B cell (primary cell): ENCODE data around the gene GAK. TPM values are rescaled to one million over a fixed set of nuclear protein-coding genes. Genes with fewer than 3 reads are reported as not detected.

Source experiments
- ATAC-seq: fragments of 200-7000 bp; cut with Tn5 transposase; one replicate; pipeline ENCODE4 v1.10.0; 2021; ENCODE audit warnings: low read depth, mild to moderate bottlenecking, moderate number of reproducible peaks, moderate library complexity
- CTCF ChIA-PET: fragments of 350-600 bp; sonication (Branson Sonifier 250); formaldehyde crosslinking; loops from one replicate; lab custom pipeline; 2021; ENCODE audit warnings: antibody characterized with exemption, inconsistent platforms; lab: Charles Lee
- POLR2A ChIA-PET: fragments of 350-600 bp; sonication (Branson Sonifier 250); formaldehyde crosslinking; loops from one replicate; lab custom pipeline; 2021; ENCODE audit warnings: antibody characterized with exemption; lab: Charles Lee
- DNase-seq: peaks from one replicate; pipeline ENCODE4 v3.0.0; 2013
- H2AFZ ChIP-seq: 2 replicates; pipeline ENCODE4 v1.6.1; 2012; ENCODE audit warnings: mild to moderate bottlenecking, low read depth, low read length; ENCODE audit not compliant: insufficient read depth, poor library complexity, severe bottlenecking
- H3K27ac ChIP-seq, 2 donors: 1 replicate in 1 of 2; 2 replicates in 1 of 2; pipeline ENCODE4 v1.5.1; 2012 to 2013; ENCODE audit warnings: low read length in 2 of 2, mild to moderate bottlenecking in 2 of 2, moderate library complexity in 1 of 2
- H3K27me3 ChIP-seq, 4 experiments: fragments of 200-600 bp in 1 of 4; sonication (generic) in 1 of 4; replicated peaks in 1 of 4; 1 replicate in 2 of 4; 2 replicates in 2 of 4; pipeline versions ENCODE4 v1.6.1 to v1.7.0; 2013 to 2016; ENCODE audit warnings: low read length in 3 of 4, mild to moderate bottlenecking in 2 of 4, mixed read lengths in 1 of 4, moderate library complexity in 1 of 4; ENCODE audit not compliant: insufficient read depth in 4 of 4, control insufficient read depth in 3 of 4; ENCODE audit errors: control extremely low read depth in 1 of 4
- H3K36me3 ChIP-seq, 2 experiments: replicated peaks in 1 of 2; 1 replicate in 1 of 2; 2 replicates in 1 of 2; pipeline versions ENCODE4 v1.6.1 to v1.7.1; 2013; ENCODE audit warnings: low read length in 1 of 2; ENCODE audit not compliant: insufficient read depth in 2 of 2, control insufficient read depth in 1 of 2; ENCODE audit errors: control extremely low read depth in 1 of 2, extremely low read depth in 1 of 2
- H3K4me1 ChIP-seq, 2 donors: fragments of 200-600 bp in 1 of 2; sonication (generic) in 1 of 2; 1 replicate in 1 of 2; 2 replicates in 1 of 2; pipeline versions ENCODE4 v1.5.1 to v1.6.1; 2013 to 2017; ENCODE audit warnings: low read length in 2 of 2; ENCODE audit not compliant: control insufficient read depth in 2 of 2, insufficient read depth in 2 of 2
- H3K4me2 ChIP-seq: replicated peaks from 2 replicates; pipeline ENCODE3; 2012; ENCODE audit warnings: mild to moderate bottlenecking, low read depth, low read length; ENCODE audit not compliant: poor library complexity, severe bottlenecking
- H3K4me3 ChIP-seq, 5 experiments: fragments of 200-600 bp in 1 of 5; sonication (generic) in 1 of 5; 1 replicate in 3 of 5; 2 replicates in 2 of 5; pipeline versions ENCODE4 v1.5.1 to v1.7.0; 2011 to 2016; ENCODE audit warnings: low read length in 4 of 5, mild to moderate bottlenecking in 4 of 5, low read depth in 2 of 5, control low read depth in 1 of 5, moderate library complexity in 1 of 5; ENCODE audit not compliant: insufficient read depth in 1 of 5; ENCODE audit errors: control extremely low read depth in 1 of 5, extremely low read depth in 1 of 5
- H3K79me2 ChIP-seq: fragments of 200-600 bp; sonication (generic); one replicate; pipeline ENCODE4 v1.6.0; 2016; ENCODE audit warnings: low read length; ENCODE audit not compliant: control insufficient read depth, insufficient read depth
- H3K9ac ChIP-seq: fragments of 200-600 bp; sonication (generic); 2 replicates; pipeline ENCODE4 v1.6.1; 2017; ENCODE audit warnings: mild to moderate bottlenecking, low read length, moderate library complexity
- H3K9me3 ChIP-seq, 3 donors: one replicate each; pipeline versions ENCODE4 v1.6.1 to v1.7.1; 2013; ENCODE audit warnings: low read length in 2 of 3; ENCODE audit not compliant: control insufficient read depth in 2 of 3, insufficient read depth in 1 of 3; ENCODE audit errors: control extremely low read depth in 1 of 3
- H4K20me1 ChIP-seq: 2 replicates; pipeline ENCODE4 v1.6.0; 2012; ENCODE audit warnings: mild to moderate bottlenecking, low read length; ENCODE audit not compliant: insufficient read depth, control insufficient read depth, poor library complexity, severe bottlenecking
- H3K27ac Mint-ChIP-seq: one replicate; pipeline ENCODE4 v1.8.0; 2021; ENCODE audit warnings: mixed read lengths
- H3K27me3 Mint-ChIP-seq: one replicate; pipeline ENCODE4 v1.8.0; 2021; ENCODE audit warnings: mixed read lengths
- H3K4me1 Mint-ChIP-seq: one replicate; pipeline ENCODE4 v1.8.0; 2021; ENCODE audit warnings: mixed read lengths
- H3K4me3 Mint-ChIP-seq: one replicate; pipeline ENCODE4 v1.8.0; 2021; ENCODE audit warnings: mixed read lengths
- H3K9me3 Mint-ChIP-seq: one replicate; pipeline ENCODE4 v1.8.0; 2022; ENCODE audit warnings: mixed read lengths; ENCODE audit not compliant: insufficient read depth
- EZH2 ChIP-seq: IDR thresholded peaks from 2 replicates; pipeline ENCODE4 v1.6.1; 2012; ENCODE audit warnings: borderline replicate concordance, low read depth, mild to moderate bottlenecking, moderate library complexity, low read length; ENCODE audit not compliant: insufficient read depth, poor library complexity, severe bottlenecking
- WGBS: methylation state at CpG from one replicate; pipeline ENCODE4 v1.1.5; 2013; ENCODE audit warnings: missing lambda C conversion rate; ENCODE audit not compliant: insufficient coverage; 5-methylcytosine and 5-hydroxymethylcytosine counted together
- intact Hi-C: fragments of 100-400 bp; cut with micrococcal nuclease; formaldehyde crosslinking; loops from one replicate; pipeline ENCODE4 v1.10.0; 2022
- polyA plus RNA-seq: library from polyadenylated mRNA; depleted of rRNA; stranded (reverse); fragments of >200 nt; gene quantifications from 2 replicates; pipeline ENCODE4 v1.2.3, GENCODE V29; 2012
- total RNA-seq, 2 donors: library from RNA; stranded (reverse); fragments of 120-200 nt in 1 of 2; gene quantifications; 1 replicate in 1 of 2; 2 replicates in 1 of 2; pipeline versions ENCODE4 v1.2.3 to v1.2.4, GENCODE V29; 2013 to 2022
- TF ChIP-seq, protein P1 (sequence below): fragments of 200-600 bp; IDR thresholded peaks from one replicate; pipeline ENCODE4 v1.8.0; 2022; ENCODE audit warnings: antibody characterized with exemption, mild to moderate bottlenecking

Gene GAK
- total and polyA plus RNA-seq, 2 donors (not counting 1 experiment from before 2014, with no cell fraction given), result 113 to 283 TPM

DNA sequence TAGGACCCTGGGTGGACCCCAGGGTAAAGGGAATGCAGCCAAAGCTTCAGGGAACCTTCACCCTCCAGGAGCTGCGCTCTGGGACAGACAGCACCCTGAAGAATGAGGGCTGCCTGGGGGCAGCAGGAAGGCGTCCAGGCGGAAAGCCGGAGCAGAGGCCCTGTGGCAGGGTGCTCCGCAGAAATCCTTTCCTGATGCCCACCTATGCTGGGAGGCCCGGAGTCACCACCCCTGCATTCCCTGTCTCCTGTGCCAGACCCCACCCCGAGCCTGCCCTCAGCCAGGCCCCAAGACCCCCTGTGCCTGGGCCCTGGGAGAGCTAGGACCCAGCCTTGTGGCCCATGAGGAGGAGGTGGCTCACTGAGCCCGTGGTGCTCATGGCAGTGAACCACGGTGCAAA lies 42.6 kb upstream of the GAK start:
- ChIA-PET POLR2A (interaction anchor here (0.6 kb wide), 1 partner anchor 23 kb away, joined by 3 read pairs; no protein-coding TSS in a partner anchor), CTCF (no interaction called here)
- H3K4me1 Mint-ChIP-seq, result peaks cover 9% of the 10 kb centered on the region
- no peak overlapping the region for H2AFZ ChIP-seq
- 94% methylated on average over 9 of the region's 9 CpGs for WGBS
- H3K4me1 ChIP-seq, result peaks cover 10 to 16% of the 10 kb centered on the region in 2 donors
- peaks cover 40% of the 10 kb centered on the region for H4K20me1 ChIP-seq
- no peaks in the 10 kb centered on the region for H3K27me3 Mint-ChIP-seq
- ATAC-seq, result no peak
- no peaks in the 10 kb centered on the region for H3K36me3 ChIP-seq
- intact Hi-C loops, result no loop called here
- H3K9ac ChIP-seq, result no peak overlapping the region
- H3K9me3 ChIP-seq, result peaks cover 0 to 15% (median 0%) of the 10 kb centered on the region in 3 donors
- DNase-seq, result peak; percentile 36
- no peaks in the 10 kb centered on the region for H3K27me3 ChIP-seq
- no peak overlapping the region for H3K27ac ChIP-seq
- H3K27ac Mint-ChIP-seq, result no peak overlapping the region
- TF ChIP-seq, protein P1, sequence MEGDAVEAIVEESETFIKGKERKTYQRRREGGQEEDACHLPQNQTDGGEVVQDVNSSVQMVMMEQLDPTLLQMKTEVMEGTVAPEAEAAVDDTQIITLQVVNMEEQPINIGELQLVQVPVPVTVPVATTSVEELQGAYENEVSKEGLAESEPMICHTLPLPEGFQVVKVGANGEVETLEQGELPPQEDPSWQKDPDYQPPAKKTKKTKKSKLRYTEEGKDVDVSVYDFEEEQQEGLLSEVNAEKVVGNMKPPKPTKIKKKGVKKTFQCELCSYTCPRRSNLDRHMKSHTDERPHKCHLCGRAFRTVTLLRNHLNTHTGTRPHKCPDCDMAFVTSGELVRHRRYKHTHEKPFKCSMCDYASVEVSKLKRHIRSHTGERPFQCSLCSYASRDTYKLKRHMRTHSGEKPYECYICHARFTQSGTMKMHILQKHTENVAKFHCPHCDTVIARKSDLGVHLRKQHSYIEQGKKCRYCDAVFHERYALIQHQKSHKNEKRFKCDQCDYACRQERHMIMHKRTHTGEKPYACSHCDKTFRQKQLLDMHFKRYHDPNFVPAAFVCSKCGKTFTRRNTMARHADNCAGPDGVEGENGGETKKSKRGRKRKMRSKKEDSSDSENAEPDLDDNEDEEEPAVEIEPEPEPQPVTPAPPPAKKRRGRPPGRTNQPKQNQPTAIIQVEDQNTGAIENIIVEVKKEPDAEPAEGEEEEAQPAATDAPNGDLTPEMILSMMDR, result no peak
- TF ChIP-seq EZH2, result no peak
- peak overlapping the region; percentile 23 for H3K4me3 Mint-ChIP-seq
- peaks cover 18% of the 10 kb centered on the region for H3K79me2 ChIP-seq
- no peak overlapping the region for H3K4me2 ChIP-seq
- H3K4me3 ChIP-seq, result no peak overlapping the region
- H3K9me3 Mint-ChIP-seq, result no peaks in the 10 kb centered on the region
